Measurements from ENCODE around the gene SLC6A18.

Gene SLC6A18

DNA sequence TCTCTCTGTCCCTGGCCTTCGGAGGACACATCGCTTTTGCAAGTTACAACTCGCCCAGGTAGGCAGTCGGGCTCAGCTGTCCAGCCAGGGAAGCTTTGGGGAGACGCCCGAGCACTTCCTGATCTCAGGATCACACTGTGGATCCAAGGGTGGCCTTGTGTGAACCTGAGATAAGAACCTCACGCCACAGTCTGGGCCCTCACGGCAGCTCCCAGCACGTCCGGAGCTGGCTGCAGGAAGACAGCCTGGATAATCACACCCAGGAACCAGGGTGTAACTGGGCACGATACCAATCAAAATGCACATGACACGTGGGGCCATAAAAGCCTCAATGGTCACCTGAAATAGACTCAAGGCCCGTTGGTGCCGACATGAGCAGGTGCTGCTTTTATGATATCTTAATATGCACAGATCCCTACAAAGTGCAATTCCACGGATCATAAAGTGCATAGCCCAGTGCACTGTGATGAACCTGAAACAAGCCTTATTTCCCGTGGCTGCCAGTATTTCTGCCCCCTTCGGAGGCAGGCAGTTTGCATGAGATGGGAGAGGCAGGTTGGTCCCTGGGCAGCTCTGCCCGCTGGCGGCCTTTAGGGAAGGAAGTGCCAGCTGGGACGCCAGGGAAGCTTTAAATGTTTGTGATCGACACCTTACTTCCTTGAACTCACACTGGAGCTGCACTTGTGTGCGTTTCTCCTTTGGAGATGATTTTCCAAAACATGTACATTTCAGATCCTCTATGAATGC, 14.5 kb downstream of the SLC6A18 start:
- no peak for DNase-seq

DNA sequence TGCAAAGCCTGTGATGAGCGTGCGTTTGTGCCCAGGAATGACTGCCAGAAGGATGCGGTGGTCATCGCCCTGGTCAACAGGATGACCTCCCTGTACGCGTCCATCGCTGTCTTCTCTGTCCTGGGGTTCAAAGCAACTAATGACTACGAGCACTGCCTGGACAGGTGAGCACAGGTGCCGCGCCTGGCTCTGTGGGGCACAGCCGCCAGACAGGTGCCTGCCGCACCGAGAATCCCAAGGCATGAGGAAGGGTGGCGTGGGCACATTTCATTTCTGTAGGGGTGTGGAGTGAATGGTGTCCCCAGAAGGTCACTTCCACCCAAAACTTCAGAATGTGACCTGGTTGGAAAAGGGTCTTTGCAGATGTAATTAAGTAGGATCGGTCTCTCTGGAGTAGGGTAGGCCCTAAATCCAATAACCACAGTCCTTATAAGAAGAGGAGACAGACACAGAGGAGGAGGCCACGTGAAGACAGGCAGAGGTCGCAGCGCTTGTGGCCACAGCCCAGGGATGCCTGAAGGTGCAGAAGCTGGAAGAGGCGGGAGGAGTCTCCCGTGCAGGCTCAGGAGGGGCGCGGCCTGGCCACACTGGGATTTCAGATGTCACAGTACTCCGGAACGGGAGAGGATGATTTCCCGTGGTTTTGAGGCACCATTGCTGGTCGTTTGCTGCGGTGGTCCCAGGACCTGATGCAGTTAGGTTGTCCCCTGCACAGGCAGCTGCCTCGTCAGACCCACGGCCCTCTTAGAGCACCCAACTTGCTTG, 15.5 kb downstream of the SLC6A18 start:
- DNase-seq, result no peak

DNA sequence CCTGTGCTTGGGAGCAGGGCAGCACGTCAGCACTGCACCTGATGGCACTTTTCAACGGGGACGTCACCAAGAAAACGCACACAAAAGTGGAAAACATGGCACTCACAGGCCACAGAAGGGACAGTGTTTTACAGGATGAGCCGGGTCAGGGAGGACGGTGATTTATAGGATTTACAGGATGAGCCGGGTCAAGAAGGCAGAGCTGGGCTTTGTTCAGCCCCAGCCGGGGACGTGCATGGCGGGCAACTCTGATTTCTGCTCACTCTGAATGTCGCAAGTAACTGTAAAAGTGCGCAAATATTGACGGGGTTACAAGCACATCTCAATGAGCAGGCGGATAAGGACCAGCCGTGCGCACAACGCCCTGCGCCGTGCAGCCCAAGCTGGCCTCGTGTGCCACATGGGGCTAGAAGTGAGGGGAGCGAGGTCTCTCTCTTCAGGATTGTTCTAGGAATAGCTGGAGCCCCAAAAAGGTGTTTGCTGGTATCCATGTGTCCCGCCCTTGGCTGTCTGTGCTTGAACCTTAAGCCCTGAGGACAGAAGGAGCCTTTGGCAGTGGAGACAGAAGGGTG, 16.4 kb downstream of the SLC6A18 start:
- no peak for DNase-seq

DNA sequence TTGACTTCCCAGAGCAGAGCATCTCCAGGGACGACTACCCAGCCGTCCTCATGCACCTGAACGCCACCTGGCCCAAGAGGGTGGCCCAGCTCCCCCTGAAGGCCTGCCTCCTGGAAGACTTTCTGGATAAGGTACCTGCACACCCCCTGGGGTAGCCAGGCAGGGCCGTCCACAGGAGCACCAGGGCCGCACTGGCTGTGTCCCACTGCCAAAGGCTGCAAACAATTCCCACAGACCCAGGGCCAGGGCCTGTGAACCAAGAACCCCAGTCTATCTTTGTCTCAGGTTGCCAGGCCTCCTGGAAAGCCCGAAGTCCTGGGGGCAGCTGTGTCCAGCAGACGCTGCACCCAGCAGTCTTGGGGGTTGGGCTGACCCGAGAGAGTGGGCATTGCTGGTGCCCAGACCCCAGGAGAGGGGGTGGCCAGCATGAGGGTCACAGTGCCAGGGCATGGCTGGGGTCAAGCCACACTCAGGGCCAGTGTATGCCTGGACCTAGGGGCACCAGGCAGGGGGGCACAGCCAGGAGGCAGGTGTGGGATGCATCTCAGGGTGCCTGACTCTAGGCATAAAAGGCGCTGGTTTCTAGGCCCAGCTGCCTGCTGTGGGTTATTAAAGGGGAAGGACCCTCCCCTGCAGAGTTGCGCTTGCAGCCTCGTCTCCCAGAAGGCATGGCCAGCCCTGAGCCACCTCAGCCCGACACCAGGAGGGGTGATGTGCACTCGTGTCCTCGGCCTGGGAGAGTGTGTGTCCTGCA, 17.7 kb downstream of the SLC6A18 start:
- DNase-seq, result no peak

DNA sequence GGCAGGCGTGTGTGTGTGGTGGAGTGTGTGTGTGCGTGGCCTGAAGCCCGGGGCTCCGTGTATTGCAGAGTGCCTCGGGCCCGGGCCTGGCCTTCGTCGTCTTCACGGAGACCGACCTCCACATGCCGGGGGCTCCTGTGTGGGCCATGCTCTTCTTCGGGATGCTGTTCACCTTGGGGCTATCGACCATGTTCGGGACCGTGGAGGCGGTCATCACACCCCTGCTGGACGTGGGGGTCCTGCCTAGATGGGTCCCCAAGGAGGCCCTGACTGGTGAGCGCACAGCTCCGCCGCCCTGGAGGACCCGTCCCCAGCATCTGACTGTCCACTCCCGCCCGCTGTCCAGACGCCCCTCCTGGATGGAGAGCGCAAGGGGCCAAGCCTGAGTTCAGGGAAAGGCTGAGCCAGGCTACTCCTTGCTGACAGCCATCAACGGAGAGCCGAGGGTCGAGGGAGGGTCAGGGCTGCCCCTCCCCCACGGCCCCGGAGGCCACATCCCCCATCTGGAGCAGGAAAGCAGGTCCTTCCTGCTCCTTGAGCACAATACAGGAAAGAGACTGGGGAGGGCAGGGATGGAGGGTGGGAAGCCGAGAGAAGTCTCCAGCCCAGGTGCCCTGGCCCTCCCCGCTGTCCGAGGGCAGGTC, 18.4 kb downstream of the SLC6A18 start:
- DNase-seq, result no peak

DNA sequence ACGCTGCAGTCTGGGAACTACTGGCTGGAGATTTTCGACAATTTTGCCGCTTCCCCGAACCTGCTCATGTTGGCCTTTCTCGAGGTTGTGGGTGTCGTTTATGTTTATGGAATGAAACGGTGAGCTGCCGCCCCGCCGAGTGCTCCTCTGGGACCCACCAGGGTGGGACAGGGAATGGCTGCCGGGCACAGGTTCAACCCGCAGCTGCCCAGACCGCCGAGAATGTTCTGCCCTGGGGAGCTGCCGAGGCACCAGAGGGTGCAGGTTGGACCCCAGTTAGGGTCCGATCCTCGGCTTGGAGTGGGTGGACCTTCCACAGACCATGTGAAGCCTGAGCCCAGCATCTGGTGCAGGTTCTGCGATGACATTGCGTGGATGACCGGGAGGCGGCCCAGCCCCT, 19.1 kb downstream of the SLC6A18 start:
- DNase-seq, result no peak

DNA sequence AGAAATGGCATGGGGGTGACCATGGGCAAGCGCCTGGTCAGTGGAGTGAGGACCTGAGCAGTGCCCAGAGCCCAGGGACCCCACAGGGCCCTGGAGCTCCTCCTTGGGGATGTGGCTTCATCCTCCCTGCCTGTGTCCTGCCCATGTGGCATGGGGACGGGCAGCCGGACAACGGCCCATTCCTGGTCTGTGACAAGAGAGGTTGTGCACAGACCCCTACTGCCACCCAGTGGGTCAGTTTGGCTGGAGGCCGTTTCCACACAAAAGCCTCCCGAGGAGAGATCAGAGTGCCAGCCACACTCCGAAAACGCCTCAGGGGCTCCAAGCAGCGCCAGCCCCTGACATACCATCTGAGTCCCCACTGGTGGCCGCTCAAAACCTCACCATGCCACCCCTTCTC, 19.8 kb downstream of the SLC6A18 start:
- no peak for DNase-seq

DNA sequence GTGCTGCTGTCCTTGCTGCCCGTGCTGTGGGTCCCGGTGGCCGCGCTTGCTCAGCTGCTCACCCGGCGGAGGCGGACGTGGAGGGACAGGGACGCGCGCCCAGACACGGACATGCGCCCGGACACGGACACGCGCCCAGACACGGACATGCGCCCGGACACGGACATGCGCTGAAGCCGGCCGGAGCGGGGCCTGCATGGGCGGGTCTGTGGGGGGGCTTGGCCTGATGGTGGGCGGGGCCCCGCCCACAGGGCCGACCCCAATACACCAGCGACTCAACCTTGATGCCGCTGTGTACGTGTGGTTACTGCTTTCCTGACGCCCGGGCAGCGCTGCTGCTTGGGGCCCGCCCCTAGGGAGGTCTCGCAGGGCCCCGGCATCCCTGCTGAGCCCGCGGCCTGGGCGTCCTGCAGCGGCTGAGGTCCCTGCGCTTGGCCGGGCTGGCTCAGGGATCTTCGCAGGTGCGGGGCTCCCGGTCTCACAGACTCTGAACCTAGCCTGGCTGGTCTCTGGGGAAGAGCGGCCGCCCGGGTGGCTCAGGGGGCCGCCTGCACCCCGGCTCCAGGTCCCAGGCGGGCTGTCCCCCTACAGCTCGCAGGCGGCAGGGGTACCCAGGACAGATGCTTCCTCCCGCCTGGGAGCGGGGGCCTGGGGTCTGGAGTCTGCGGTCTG, 20.9 kb downstream of the SLC6A18 start:
- no peak for DNase-seq

DNA sequence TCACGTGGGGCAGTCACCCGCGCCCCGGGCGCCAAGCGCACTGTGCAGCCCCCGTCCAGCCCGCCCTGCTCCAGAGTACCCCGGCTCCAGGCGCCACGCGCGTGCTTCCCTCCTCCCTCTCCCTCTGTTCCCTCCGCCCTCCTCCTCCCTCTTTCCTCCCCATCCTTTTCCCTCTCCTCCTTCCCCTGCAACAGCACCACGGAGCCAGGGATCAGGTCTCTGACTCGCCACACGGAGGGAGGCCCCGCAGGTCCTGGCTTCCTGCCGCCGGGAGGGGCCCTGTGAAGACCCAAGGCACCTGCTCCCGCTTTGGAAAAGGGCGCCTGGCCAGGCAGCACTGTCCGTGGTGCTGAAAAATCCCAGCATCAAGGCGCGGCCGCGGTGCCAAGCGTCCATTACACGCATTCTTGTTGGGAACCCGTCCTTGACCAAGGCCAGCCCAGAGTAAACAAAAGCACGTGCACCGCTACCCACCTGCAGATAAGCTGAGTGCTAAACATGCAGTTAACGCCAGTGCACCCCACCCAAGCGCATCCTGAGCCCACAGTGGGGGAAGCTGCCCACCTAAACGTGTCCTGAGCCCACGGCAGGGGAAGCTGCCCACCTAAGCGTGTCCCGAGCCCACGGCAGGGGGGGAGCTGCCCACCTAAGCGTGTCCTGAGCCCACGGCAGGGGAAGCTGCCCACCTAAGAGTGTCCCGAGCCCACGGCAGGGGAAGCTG, 21.7 kb downstream of the SLC6A18 start:
- no peak for DNase-seq

DNA sequence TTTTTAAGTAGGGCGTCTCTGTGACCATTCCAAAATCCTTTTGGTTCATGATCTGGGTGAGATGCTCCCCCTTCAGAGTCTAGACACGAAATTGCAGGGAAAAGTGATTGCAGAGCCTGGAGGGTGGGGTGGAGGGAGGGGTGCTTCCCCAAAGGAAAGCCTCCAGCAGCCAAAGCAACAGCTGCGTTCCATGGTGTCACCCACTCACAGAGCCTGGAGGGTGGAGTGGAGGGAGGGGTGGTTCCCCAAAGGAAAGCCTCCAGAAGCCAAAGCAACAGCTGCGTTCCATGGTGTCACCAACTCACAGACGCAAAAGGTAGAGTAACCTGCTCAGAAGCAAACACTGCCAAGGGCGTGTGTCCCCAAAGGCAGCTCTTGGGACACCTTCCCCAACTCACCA, 22.6 kb downstream of the SLC6A18 start:
- no peak for DNase-seq

DNA sequence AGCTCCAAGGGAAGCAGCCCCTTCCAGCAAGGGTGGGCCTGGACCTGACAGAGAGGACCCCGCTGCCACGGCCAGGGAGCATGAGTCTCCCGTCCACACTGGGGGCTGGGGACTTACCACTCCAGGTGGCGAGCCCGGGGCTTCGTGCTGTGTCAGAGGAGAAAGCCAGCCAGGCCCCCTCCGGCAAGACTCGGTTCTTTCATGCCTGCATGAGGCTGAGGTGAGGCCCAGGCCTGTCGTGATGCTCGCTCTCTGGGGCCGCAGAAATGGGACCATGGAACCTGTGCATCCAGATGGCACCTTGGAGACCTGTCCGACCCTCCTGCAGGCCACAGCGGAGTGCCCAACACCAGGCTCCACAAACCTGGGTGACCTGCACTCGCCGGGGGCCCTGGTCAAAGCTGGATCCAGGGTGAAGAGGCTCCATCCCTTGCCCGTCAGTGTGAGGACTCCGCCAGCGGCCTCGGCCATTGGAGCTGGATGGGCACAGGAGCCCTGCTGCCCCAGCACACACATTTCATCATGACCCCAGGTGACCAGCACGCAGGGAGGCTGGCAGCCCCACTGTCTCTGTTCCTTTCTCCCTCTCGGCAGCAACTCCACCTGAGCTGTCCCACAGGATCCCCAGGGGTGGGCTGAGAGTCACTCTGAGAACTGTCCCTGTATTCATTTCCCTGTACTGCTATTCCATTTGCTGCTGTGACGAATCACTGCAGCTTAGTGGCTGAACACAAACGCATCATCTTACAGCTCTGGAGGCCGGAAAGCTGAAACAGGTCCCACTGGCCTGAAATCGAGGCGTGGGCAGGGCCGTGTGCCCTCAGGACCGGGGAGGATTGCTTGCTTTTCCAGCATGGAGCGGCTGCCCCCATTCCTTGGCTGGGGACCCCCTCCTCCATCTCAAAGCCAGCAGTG, 24.4 kb downstream of the SLC6A18 start:
- no peak for DNase-seq

DNA sequence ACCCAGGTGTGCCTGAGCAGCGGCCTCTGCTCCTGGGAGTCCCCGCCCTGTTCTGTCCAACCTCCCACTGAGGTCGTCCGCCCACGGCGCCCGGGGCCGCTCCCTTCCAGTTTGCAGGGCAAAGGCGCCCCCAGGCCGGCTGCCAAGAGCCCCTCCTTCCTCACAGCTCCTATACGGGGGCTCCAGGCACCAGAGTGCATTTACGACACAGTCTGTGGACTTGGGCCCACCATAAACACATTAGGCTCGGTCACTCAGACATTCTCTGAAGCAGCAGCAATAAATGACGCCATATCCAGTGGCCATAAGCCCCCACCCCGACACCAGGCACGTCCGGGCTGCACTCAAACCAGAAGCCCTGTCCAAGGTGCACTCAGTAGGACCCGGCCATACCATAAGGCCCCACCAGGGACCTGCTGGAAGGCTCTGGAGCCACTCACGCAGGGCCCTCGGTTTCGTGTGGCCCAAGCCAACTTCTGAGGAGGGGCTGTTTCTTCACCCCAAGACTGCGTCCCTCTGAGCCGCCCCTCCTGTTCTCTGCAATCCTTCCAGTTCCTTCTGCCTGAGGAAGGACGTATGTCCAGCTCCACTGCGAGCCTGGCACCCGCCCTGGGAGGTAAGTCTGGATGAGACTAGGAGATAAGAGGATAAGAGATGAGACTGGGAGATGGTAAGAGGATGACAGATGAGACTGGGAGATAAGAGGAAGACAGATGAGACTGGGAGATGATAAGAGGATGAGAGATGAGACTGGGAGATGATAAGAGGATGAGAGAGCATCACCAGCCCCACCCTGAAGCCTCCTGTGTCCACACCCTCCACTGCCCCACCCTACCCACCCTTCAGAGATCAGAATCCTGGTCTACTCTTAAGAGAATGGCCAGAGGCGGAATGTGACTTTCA, 26.7 kb downstream of the SLC6A18 start:
- DNase-seq, result no peak

DNA sequence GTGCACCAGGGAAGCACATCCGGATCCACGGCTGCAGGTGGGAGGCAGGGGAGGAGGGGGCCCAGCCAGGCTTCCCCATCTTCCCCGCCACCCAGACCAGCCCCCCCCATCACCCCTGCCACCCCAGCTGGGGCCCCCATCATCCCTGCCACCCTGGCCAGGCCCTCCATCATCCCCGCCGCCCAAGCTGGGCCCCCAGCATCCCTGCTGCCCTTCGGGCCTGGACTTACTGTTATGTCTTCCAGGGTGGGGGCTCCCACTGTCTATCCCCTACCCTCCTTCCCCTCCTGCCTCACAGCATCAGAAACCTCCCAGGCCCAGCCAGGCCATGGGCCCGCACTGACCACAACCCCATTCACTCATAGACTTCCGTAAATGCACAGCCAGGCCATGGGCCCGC, 27.5 kb downstream of the SLC6A18 start:
- DNase-seq, result no peak

DNA sequence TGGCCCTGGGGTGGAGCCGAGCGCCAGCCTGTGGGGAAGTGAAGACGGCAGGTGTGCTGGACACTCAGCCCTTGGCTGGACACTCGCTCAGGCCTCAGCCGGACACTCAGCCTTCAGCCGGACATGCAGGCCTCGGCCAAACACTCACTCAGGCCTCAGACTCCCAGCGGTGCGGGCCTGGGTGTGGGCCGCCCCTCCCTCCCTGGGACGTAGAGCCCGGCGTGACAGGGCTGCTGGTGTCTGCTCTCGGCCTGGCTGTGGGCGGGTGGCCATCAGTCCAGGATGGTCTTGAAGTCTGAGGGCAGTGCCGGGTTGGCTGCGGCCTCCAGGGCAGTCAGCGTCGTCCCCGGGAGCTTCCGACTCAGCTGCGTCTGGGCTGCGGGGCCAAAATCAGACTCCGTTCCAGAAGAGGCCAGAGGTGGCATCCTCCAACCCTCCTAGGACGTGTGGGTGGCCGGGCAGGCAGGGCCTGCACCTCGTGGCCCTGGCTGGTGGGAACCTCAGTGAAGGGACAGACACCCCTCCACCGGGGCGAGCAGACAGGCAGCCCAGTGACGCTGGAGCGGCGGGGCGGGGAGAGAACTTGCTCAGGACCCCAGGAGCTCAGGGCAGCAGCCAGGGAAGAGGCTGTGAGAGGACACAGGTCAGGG, 28.4 kb downstream of the SLC6A18 start:
- DNase-seq, result no peak

DNA sequence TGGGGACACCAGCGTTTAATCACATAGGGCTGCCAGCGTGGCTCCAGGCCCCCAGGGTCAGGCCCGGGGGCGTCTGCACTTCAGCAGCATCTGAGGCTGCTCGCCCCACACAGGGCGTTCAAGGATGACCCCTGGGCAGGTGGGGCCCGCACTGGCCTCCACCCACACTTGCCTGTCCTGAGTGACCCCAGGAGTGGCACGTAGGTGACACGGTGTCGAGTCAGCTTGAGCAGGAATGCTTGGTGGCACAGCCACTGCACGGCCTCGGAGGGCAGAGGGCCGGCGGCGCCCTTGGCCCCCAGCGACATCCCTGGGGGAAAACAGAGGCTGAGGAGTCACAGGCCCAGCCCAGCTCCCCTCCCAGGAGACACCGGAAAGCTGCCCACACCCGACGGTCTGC, 29.0 kb downstream of the SLC6A18 start:
- no peak for DNase-seq

DNA sequence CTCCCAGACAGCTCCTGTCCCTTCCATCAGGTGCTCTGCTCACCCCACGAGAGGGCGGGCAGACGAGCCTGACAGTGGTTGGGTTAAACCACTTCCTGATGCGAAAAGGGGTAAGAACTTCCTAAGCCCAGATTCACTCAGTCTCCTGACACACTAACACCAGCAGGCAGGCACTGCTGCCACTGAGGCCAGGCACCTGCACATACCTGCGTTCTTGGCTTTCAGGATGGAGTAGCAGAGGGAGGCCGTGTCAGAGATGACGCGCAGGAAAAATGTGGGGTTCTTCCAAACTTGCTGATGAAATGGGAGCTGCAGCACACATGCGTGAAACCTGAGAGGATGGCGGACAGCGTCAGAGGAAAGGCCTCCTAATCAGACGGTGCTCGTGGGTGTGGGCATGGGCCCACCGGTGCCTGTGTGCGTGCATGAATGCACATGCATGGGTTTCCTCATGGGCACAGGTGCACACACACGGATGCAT, 29.9 kb downstream of the SLC6A18 start:
- DNase-seq, result no peak

DNA sequence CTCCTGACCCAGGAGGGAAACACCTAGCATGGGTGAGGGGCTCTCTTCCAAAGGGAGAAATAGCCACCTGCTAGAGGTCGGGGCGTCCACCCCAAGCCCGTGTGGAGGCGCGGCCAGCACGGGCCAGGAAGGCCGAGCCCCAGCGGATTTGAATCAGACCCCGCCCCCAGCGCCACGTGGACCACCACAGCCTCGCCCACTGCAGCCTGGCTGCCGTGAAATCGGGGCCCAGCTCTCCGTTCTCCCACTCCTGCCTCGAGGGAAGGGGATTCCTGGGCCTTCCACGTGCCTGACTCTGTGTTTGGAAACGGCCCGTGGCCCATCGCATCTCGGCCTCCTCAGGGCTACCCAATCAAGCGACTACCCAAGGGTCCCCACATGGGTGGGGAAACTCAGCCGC, 31.6 kb downstream of the SLC6A18 start:
- DNase-seq, result no peak

DNA sequence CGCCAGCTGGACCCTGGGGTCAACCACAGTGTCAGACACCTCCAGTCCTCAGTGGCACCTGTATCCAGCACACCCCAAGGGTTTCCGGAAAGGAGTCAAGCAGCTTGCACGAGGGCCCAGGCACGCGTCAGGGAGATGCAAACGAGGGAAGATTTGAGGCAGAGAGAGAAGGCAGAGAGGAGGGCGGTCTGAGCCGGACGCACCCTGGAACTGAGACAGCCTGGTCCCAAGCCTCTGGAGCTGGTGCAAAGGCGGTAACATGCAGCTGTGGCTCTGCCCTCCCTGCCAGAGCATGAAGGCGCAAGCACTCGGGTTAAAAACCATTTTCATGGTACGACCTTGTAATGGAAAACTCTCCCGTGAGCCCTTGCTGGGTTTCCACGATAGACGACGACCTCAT, 32.2 kb downstream of the SLC6A18 start:
- no peak for DNase-seq

DNA sequence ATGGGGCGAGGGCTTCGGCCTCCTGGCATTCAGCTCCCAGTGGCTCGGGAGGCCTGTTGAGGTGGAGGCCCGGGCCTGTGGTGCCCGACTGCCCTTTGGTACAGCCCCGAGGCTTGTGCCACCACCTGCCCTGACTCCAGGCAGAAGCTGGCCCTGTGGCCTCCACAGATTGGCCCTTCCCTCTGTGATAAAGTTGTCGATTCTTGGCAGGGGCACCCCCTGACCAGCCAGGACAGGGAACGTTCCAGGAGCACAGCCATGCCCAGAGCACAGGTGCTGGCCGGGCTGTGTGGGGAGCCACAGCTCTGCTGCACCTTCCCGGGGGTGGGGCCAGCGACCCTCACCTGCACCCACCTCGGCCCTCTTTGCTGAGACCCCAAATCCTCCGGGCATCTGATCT, 32.7 kb downstream of the SLC6A18 start:
- DNase-seq, result no peak
